GM19099 (cell line): ENCODE results near the gene PLD2.

Experiments
- POLR2A ChIP-seq: IDR thresholded peaks from 3 replicates; pipeline ENCODE4 v1.6.1; 2011; ENCODE audit warnings: low read depth; ENCODE audit not compliant: insufficient read length; ENCODE audit errors: extremely low read depth

PLD2 gene

DNA sequence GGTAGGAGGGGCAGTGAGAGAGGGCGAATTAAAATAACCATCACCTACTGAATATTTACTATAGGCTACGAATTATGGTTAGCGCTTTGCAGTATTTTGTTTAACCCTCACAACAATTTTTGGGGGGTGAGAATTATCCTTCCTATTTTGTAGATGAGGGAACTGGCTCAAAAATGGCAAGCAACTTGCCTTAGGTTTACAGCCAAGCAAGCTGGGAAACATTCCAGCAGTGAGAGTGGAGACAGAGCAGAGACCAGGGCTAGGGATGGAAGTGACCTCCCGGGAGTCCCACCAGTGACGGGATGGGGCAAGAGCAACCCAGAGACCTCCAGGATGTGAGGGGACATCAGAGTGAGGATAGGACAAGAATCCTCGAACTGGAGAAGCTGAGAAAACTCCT, 20.4 kb upstream of the PLD2 start:
- no peak for TF ChIP-seq POLR2A

DNA sequence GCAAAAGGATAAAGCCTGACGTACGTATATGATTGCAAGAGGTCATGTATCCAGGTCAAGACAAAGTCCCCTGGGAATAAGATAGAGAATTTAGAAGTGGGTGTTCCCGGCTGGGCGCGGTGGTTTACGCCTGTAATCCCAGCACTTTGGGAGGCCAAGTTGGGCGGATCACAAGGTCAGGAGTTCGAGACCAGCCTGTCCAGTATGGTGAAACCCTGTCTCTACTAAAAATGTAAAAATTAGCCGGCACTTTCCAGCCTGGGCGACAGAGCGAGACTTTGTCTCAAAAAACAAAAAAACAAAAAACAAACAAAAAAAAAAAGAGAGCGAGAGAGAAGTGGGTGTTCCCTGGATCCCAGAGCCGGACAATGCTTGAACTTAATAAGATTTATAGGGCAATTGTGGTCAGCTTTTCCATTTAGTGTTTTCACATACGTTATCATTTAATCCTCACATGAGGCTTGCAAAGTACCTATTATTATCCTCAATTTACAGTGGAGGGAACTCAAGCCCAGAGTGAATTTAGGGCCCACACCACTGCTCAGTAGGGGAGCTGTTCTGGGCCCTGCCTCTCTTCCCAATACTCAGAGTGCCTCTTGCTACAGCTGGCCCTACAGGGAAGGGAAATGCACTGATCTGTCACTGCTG, 18.7 kb upstream of the PLD2 start:
- no peak for TF ChIP-seq POLR2A

DNA sequence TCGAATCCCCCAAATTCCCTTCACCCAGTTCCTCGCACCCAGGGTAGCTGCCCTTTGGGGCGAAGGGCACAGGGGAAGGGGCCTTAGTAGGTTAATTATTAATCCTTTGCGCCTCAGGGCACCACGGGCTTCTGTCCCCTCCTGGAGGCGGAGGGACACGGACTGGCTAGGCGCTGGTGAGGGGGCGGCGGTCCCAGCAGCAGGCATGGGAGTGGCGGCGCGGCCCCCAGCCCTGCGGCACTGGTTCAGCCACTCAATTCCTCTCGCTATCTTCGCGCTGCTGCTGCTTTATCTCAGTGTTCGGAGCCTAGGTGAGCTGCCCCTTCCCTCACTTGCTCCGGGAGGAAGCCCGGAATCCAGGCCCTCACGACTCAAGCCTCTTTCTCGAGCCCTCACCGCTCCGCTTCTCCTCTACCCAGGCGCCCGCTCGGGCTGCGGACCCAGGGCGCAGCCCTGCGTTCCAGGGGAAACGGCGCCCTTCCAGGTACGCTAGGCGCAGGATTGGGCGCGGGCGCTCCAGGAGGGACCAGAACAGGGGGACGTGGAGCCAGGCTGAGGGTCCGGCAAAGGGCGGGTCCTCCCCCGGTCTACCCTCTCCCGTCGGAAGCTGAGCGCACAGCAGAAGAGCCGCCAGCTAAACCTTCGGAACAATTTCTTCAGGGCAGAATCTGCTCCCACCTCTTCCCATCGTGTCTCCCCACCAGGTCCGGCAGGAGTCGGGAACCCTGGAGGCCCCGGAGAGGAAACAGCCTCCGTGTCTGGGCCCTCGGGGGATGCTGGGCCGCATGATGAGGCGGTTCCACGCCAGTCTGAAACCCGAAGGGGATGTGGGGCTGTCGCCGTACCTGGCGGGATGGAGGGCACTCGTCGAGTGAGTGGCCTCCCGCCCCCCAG, 17.9 kb upstream of the PLD2 start, which contains the start of gene GLTPD2:
Gene GLTPD2 (plus strand): TSS at position 158 of the 894 bp plus-strand sequence. CDS start 48 bp downstream, at position 206.
- no peak for TF ChIP-seq POLR2A

DNA sequence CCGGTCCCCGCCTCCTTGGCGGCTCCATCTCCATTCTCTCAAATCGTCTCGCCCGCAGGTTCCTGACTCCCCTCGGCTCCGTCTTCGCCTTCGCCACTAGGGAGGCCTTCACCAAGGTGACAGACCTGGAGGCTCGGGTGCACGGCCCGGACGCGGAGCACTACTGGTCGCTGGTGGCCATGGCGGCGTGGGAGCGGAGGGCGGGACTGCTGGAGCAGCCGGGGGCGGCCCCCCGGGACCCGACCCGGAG, 17.3 kb upstream of the PLD2 start:
- no peak for TF ChIP-seq POLR2A

DNA sequence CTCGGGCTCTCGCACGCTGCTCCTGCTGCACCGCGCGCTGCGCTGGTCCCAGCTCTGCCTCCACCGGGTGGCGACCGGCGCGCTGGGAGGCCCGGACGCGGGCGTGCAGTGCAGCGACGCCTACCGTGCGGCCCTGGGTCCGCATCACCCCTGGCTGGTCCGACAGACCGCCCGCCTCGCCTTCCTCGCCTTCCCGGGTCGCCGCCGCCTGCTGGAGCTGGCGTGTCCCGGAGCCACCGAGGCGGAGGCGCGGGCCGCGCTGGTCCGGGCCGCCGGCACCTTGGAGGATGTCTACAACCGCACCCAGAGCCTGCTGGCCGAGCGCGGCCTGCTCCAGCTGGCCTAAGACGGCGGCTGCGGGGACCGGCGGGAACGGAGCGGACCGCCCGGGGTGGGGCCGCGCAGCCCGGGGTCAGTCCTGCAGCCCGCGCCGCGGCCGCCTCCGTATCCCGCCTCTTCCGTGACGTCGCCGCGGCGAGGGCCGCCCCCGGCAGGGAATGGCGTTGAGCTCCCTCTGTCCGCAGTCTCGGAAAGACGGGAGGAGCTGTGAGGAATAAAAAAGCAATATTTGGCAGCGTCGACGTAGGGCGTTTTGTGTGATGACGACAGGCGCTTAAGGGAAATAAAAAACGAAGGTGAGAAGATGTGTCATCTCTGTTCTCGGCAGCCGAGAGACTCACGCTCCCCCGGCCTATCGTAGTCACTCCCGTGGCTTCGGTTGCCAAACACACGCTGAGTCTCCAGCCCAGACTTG, 16.8 kb upstream of the PLD2 start:
- TF ChIP-seq POLR2A, result peak; percentile 61

DNA sequence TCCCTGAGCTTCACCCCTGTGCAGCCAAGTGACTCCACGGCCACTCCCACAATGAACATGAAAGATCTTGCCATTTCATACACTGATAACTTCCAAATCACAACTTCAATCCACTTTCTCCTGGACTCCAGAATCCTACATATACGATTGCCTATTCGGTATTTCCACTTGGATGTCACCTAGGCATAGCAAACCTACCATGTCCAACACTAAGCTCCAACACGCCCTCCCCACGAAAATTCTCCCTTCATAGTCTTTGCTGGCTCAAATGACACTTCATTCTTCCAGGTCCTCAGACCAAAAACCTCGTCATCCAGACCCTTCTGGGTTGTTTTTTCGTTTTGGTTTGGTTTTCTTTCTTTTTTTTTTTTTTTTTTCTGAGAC, 16.3 kb upstream of the PLD2 start:
- TF ChIP-seq POLR2A, result no peak

DNA sequence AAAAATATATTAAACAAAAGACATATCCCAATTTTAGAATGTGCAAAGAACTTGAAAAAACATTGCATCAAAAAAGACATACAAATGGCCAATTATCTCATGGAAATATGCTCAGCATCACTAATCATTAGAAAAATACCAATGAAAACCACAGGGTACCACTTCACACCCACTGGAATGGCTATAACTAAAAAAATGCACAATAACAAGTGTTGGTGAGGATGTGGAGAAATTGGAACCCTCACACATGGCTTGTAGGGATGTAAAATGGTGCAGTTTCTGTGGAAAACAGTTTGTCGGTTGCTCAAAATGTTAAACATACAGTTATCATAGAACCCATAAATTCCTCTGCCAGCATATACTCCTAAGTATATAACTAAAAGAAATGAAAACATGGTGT, 11.8 kb upstream of the PLD2 start:
- no peak for TF ChIP-seq POLR2A

DNA sequence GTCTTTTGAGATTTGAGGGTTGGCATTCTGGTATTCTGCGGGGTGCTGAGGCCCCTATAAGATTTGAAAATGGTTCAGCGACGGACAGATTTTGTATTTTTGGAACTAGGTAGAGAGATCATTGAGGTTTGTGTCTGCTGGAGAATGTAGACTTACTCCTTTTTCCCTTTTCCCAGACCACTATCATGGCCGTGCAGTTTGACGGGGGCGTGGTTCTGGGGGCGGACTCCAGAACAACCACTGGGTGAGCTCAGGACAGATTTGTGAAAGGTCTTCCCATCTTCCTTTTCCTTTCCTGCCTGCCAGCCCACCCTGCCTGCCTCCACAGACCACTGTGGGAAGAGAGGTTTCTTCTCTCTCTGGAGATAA, 10.4 kb upstream of the PLD2 start:
- no peak for TF ChIP-seq POLR2A

DNA sequence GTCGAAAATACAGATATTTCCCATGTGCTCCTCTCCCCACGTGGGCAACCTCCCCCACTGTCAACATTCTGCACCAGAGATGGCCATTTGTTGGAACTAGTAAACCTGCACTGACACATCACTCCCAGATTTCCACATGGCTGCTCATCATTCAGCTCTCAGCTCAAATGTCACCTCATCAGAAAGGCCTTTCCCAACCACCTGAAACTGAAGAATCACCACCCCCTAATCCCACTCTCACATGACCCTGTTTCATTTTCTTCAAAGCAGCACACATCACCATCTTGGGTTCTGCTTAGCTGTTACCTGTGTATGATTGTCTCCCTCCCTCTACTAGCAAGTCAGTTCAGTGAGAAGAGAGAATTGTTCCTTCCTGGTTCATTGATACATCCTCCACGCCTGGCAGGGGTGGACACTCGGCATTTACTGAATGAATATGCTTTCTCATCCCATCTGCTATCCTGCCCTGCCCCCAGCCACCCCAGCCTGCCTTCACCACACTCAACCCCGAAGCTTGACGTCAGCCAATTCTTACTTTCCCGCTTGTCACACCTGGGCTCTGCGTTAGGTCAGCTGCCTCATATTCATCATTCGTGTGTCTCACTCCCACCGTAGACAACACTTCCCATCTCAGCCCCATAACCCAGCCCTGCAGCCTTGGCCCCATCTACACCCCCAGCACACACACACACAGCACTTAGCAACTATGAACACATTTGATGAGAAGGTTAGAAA, 6.3 kb upstream of the PLD2 start:
- TF ChIP-seq POLR2A, result no peak

DNA sequence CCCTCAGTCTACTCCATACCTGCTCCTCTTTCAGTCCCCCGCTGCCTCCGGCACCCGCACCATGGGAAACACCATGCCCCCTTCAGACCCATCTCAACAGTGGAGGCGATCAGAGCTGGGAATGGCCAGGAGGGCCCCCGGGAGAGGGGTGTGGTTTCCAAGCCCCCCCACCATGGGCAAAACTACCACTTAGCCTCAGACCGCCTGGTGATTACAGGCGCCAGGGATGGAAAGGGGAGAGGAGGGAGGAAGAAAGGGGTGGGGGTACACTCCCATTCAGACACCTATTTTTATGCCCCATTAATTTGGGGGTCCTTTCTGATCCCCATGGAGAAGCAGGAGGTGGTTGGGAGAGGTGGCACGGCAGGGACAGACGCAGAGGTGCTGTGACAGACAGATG, 4.7 kb upstream of the PLD2 start, which contains the start of gene C17orf114:
Gene C17orf114 (minus strand): TSS at position 101 of the 400 bp plus-strand sequence.
- no peak for TF ChIP-seq POLR2A

DNA sequence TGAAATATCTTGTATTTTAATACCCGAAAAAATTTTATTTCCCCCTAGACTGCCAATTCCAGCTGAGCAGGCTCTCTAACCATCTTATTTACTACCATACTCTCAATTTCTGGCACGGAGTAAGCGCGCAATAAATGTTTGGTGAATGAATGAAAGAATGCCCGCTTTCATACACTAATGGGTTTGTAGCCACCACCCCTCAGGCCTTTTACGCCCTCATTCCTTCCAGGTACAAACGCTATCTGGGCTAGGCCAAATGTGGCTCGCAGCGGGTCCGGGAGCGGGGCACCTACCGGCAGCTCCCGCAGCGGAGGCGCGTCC, 536 bp upstream of the PLD2 start:
- TF ChIP-seq POLR2A, result no peak

DNA sequence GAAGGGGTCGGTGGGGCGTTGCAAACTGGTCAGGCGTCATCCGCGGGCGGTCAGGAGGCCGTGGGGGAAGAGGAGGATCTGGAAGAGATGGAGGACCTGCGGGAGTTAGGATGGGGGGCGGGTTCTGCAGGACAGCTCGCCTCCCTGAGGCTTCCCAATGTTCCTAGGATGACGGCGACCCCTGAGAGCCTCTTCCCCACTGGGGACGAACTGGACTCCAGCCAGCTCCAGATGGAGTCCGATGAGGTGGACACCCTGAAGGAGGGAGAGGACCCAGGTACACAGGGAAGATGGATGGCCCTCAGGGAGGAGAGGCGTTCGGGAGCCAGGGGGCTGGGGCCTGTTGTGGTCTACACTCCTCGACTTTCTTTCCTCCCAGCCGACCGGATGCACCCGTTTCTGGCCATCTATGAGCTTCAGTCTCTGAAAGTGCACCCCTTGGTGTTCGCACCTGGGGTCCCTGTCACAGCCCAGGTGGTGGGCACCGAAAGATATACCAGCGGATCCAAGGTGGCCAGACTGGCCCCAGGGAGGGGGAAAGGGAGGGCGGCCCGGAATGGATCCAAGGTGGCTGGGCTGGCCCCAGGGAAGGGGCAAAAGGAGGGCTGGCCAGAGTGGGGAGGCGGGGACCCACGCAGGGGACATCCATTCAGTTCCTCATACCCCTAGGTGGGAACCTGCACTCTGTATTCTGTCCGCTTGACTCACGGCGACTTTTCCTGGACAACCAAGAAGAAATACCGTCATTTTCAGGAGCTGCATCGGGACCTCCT, 839 bp downstream of the PLD2 start:
- no peak for TF ChIP-seq POLR2A

DNA sequence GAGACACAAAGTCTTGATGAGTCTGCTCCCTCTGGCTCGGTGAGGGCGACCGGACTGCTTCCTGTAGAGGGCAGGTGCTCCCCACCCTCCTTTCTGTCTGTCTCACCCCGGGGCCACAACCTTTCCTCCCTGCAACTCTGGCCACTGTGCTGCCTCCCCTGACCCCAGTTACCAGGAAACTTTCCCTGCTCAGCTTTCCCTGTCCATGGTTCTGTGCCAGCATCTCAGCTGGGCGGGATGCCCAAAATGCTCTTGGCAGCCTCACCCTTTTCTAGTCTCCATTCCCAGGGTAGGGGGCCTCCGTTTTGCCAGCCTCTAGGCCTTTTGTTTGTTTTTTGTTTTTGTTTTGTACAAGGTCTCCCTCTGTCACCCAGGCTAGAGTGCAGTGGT, 1.4 kb downstream of the PLD2 start:
- no peak for TF ChIP-seq POLR2A

DNA sequence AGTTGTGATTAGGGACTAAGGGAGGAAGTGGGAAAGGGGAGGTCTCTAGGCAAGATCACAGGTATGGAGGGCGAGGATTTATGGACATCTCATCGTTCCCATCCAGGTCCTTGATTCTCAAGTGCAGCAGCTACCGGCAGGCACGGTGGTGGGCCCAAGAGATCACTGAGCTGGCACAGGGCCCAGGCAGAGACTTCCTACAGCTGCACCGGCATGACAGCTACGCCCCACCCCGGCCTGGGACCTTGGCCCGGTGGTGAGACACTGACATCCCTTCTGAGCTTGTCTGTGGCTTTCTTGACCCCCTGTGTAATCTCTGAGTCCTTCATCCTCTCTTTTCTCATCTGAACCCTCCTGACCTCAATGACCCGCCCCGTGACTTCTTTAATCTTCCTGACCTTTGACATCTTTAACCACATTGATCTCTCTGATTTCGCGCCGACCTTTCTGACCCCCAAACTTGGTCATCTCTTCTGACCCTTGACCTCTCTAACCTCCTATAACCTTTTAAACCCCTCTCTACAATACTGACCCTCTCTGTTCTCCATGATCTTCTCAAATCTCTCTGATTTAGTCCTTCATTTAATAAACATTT, 3.8 kb downstream of the PLD2 start:
- no peak for TF ChIP-seq POLR2A
